DMS53 treated with DMSO at 0.1 percent for 48 hours (cell line): ENCODE data around the gene RANBP10.
"Not testable (repeated sequence)": the region's sequence is repeated elsewhere in the genome, so short reads cannot be mapped to it uniquely, and the experiment has no call there.

ENCODE experiments used
- DNase-seq: peaks from one replicate; lab custom pipeline; 2025; ENCODE audit not compliant: unreplicated experiment; lab: John Stamatoyannopoulos, UW

RANBP10 gene

DNA sequence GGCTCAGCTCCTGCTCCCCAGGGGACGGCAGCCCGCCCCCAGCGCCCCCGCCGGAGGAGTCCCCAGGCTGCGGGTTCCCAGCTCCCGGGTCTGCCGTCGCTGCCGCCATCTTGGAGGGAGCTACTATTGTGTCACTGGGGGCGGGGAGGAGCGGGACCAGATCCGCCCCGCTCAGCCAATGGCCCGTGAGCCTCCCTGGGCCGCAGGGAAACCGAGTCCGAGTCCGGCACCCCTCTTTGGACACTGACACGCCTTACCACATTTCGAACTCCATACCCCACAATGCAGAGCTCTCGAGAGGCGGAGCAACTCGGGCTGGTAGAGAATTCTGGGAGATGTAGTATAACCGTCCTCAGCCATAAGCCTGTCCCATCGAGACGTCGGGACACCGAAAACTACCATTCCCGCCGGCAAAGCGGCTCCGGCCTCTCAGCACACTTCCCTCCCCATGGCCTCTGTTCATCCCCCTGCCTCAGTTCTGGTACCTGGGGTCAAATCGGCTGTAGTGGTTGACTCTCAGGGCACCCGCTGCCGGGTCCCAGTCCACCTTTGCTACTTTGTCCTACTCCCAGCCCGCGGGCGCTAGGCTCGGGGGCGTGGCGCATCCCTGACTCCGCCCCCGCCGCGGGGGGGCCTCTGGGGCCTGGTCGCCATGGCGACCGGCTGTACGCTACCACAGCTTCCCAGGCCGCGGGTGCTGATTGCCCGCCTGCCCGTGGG lies at the start of gene RANBP10, which contains the start of gene TSNAXIP1:
TSS of gene RANBP10 (minus strand) at position 133 of the 720 bp plus-strand sequence. CDS start at position 109, 24 bp downstream.
TSS of gene TSNAXIP1 (plus strand) at position 462 of the 720 bp plus-strand sequence. CDS start 261 bp downstream, outside the sequence.
- peak; percentile 95 for DNase-seq

GRCh38 chr16:67855789-67856188 lies 49.4 kb upstream of the RANBP10 start:
- no peak for DNase-seq

DNA sequence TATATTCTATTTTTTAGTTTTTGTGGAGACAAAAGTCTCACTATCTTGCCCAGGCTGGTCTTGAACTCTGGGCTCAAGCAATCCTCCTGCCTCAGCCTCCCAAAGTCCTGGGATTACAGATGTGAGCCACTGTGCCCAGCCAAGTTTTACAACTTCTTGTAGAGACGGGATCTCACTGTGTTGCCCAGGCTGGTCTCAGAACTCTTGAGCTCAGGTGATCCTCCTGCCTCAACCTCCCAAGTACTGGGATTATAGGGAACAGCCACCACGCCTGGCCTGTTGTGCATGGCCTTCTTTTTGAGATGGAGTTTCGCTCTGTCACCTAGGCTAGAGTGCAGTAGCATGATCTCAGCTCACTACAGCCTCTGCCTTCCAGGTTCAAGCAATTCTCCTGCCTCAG lies 47.3 kb upstream of the RANBP10 start:
- DNase-seq = no peak

GRCh38 chr16:67848118-67848517 lies 41.8 kb upstream of the RANBP10 start:
- DNase-seq = no peak

- no peak for DNase-seq
Measured at GRCh38 chr16:67847064-67847861, 40.9 kb upstream of the RANBP10 start, which contains the start of gene CENPT. Gene CENPT, minus strand, starts transcription at chr16:67847693. Its CDS starts 13,834 bp downstream, at chr16:67833859.

- peak; percentile 77 for DNase-seq
Measured at GRCh38 chr16:67846320-67847063, 40.1 kb upstream of the RANBP10 start, which contains the start of gene NUTF2. Gene NUTF2, plus strand, starts transcription at chr16:67846933. Its CDS starts 18,198 bp downstream, at chr16:67865131.

GRCh38 chr16:67846063-67846319 lies 39.6 kb upstream of the RANBP10 start:
- DNase-seq = no peak

GRCh38 chr16:67845291-67846062 lies 39.1 kb upstream of the RANBP10 start:
- DNase-seq = no peak

DNA sequence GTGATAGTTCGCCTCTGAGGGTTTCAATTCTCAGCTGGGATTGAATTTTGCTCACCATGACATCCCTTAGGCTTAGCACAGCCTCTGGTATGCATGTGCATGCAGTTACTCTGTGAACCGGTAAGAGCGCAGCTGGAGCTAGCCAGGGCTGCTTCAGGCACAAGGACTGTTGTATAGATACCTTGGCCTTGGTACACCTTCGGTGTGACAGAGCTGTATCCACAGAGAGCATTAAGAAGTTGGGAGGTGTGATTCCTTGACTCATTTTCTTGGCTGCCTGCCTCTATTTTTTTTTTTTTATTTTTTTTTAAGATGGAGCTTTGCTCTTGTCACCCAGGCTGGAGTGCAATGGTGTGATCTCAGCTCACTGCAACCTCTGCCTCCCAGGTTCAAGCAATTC lies 38.1 kb upstream of the RANBP10 start:
- DNase-seq = no peak

DNA sequence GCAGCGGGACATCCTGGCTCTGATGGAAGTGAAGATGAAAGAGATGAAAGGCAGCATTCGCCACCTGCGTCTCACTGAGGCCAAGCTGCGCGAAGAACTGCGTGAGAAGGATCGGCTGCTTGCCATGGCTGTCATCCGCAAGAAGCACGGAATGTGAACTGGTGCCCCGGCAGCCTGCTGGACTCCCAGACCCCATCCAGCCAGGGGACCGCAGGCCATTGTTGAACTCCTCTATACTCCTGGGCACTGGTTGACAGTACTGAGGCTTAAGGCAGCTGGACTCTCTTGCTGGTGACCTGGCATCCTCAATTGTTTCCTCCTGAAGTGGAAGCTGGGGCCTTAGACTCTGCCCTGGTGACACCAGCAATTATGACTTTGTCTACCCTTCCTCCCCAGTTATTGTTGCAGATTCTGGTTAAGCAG lies 37.0 kb upstream of the RANBP10 start:
- no peak for DNase-seq

DNA sequence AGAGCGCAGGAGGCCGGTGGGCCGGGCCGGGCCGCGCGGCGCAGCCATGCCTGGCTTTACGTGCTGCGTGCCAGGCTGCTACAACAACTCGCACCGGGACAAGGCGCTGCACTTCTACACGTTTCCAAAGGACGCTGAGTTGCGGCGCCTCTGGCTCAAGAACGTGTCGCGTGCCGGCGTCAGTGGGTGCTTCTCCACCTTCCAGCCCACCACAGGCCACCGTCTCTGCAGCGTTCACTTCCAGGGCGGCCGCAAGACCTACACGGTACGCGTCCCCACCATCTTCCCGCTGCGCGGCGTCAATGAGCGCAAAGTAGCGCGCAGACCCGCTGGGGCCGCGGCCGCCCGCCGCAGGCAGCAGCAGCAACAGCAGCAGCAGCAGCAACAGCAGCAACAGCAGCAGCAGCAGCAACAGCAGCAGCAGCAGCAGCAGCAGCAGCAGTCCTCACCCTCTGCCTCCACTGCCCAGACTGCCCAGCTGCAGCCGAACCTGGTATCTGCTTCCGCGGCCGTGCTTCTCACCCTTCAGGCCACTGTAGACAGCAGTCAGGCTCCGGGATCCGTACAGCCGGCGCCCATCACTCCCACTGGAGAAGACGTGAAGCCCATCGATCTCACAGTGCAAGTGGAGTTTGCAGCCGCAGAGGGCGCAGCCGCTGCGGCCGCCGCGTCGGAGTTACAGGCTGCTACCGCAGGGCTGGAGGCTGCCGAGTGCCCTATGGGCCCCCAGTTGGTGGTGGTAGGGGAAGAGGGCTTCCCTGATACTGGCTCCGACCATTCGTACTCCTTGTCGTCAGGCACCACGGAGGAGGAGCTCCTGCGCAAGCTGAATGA lies 36.4 kb upstream of the RANBP10 start:
- DNase-seq = peak; percentile 4

GRCh38 chr16:67841816-67842508 lies 35.6 kb upstream of the RANBP10 start, which contains the start of gene THAP11:
Gene THAP11, plus strand, starts transcription at chr16:67842320. Its CDS starts 235 bp downstream, at chr16:67842555.
- peak; percentile 81 for DNase-seq

DNA sequence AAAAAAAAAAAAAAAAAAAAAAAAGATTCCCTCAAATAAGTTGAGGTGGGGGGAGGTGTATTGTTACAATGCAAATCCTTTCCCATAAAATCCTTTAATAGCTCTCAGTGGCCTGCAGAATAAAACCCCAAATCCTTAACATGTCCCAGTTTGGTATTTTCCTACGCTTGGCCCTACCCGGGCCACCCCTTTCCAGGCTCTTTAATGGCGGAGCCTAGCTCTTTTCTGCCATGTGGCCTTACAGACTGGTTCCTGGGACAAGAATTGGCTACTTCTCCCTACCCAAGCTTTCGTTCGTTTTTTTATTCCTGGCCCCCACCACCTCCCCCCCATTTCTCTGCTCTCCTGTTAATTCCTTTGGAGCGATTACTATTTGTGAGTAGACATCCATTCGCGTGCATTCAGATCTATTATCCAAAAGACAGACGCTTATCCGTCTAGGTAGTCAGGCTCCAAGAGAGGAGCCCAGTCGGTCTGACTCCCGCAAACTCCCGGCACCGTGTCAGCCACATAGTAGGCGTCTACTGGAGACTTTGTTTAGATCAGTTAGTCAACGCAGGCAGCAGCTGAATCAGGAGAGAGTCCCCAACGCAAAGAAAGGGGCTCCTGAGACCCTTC lies 34.9 kb upstream of the RANBP10 start:
- no peak for DNase-seq

GRCh38 chr16:67837811-67838210 lies 31.5 kb upstream of the RANBP10 start:
- no peak for DNase-seq

GRCh38 chr16:67837190-67837589 lies 30.8 kb upstream of the RANBP10 start:
- DNase-seq = not testable (repeated sequence)

GRCh38 chr16:67834242-67834614 lies 27.9 kb upstream of the RANBP10 start:
- no peak for DNase-seq

GRCh38 chr16:67833415-67834241 lies 27.3 kb upstream of the RANBP10 start:
- DNase-seq = peak; percentile 71

- no peak for DNase-seq
Measured at GRCh38 chr16:67833030-67833414, 26.7 kb upstream of the RANBP10 start.
